Mesenchymal stem cell (in vitro differentiated cells and primary cell): ENCODE measurements around the gene FNDC10.

Experiments
- DNase-seq: peaks from one replicate; pipeline ENCODE4 v3.0.0-alpha.2; 2013
- H2AFZ ChIP-seq: one replicate; pipeline ENCODE4 v1.6.1; 2013; ENCODE audit warnings: low read depth, mild to moderate bottlenecking, control low read depth, inconsistent platforms, low read length, moderate library complexity
- H2AK5ac ChIP-seq: 2 replicates; pipeline ENCODE4 v1.6.1; 2013; ENCODE audit warnings: low read length, moderate library complexity, mild to moderate bottlenecking, inconsistent platforms; ENCODE audit not compliant: severe bottlenecking
- H2BK120ac ChIP-seq: one replicate; pipeline ENCODE4 v1.6.1; 2013; ENCODE audit warnings: low read depth, mild to moderate bottlenecking, inconsistent platforms, low read length, moderate library complexity
- H2BK12ac ChIP-seq, 2 experiments: one replicate each; pipeline ENCODE4 v1.6.1; 2013; ENCODE audit warnings: inconsistent platforms in 2 of 2, low read length in 2 of 2, mild to moderate bottlenecking in 2 of 2, moderate library complexity in 2 of 2, control low read depth in 1 of 2
- H2BK15ac ChIP-seq: one replicate; pipeline ENCODE4 v1.6.1; 2013; ENCODE audit warnings: mild to moderate bottlenecking, low read depth, inconsistent platforms; ENCODE audit not compliant: poor library complexity, severe bottlenecking
- H2BK5ac ChIP-seq: 2 replicates; pipeline ENCODE4 v1.6.1; 2013; ENCODE audit warnings: low read depth, mild to moderate bottlenecking, low read length, control low read depth, inconsistent platforms; ENCODE audit not compliant: poor library complexity, severe bottlenecking
- H3K14ac ChIP-seq, 2 experiments: one replicate each; pipeline ENCODE4 v1.6.1; 2013; ENCODE audit warnings: inconsistent platforms in 2 of 2, low read length in 2 of 2, control low read depth in 1 of 2, mild to moderate bottlenecking in 1 of 2, moderate library complexity in 1 of 2
- H3K18ac ChIP-seq, 2 experiments: one replicate each; pipeline ENCODE4 v1.6.1; 2013; ENCODE audit warnings: inconsistent platforms in 2 of 2, low read length in 2 of 2, control low read depth in 1 of 2, low read depth in 1 of 2, mild to moderate bottlenecking in 1 of 2
- H3K23ac ChIP-seq, 2 experiments: one replicate each; pipeline ENCODE4 v1.6.1; 2013; ENCODE audit warnings: inconsistent platforms in 2 of 2, low read length in 2 of 2, mild to moderate bottlenecking in 2 of 2, moderate library complexity in 2 of 2, control low read depth in 1 of 2
- H3K27ac ChIP-seq: 2 replicates; pipeline ENCODE4 v1.5.1; 2013; ENCODE audit warnings: mild to moderate bottlenecking, moderate library complexity, low read length, control low read depth, inconsistent platforms; ENCODE audit not compliant: poor library complexity, severe bottlenecking
- H3K27me3 ChIP-seq, 2 experiments: 2 replicates each; pipeline versions ENCODE4 v1.6.1 to v1.7.0; 2013; ENCODE audit warnings: low read length in 2 of 2, mild to moderate bottlenecking in 2 of 2, moderate library complexity in 2 of 2, control low read depth in 1 of 2, inconsistent platforms in 1 of 2; ENCODE audit not compliant: control insufficient read depth in 1 of 2, insufficient read depth in 1 of 2
- H3K36me3 ChIP-seq, 2 experiments: 2 replicates each; pipeline versions ENCODE4 v1.6.1 to v1.7.0; 2013; ENCODE audit warnings: low read length in 2 of 2, control low read depth in 1 of 2, inconsistent platforms in 1 of 2, low read depth in 1 of 2, mild to moderate bottlenecking in 1 of 2; ENCODE audit not compliant: insufficient read depth in 2 of 2, control insufficient read depth in 1 of 2
- H3K4ac ChIP-seq, 2 experiments: one replicate each; pipeline ENCODE4 v1.6.1; 2013; ENCODE audit warnings: inconsistent platforms in 2 of 2, low read length in 2 of 2, mild to moderate bottlenecking in 2 of 2, moderate library complexity in 2 of 2, control low read depth in 1 of 2, low read depth in 1 of 2
- H3K4me1 ChIP-seq: 2 replicates; pipeline ENCODE4 v1.6.1; 2013; ENCODE audit warnings: low read depth, low read length, control low read depth; ENCODE audit not compliant: control insufficient read depth, insufficient read depth
- H3K4me2 ChIP-seq: 2 replicates; pipeline ENCODE4 v1.6.1; 2013; ENCODE audit warnings: low read length, mild to moderate bottlenecking, inconsistent platforms; ENCODE audit not compliant: poor library complexity, severe bottlenecking
- H3K4me3 ChIP-seq, 2 experiments: 2 replicates each; pipeline versions ENCODE4 v1.5.1 to v1.7.0; 2013; ENCODE audit warnings: low read length in 2 of 2, mild to moderate bottlenecking in 2 of 2, control low read depth in 1 of 2, low read depth in 1 of 2; ENCODE audit not compliant: insufficient read depth in 1 of 2
- H3K79me1 ChIP-seq: replicated peaks from 2 replicates; pipeline ENCODE4 v1.6.1; 2013; ENCODE audit warnings: mild to moderate bottlenecking, control low read depth, low read length, inconsistent platforms; ENCODE audit not compliant: poor library complexity, severe bottlenecking
- H3K9ac ChIP-seq: 2 replicates; pipeline ENCODE4 v1.7.0; 2013; ENCODE audit warnings: mild to moderate bottlenecking, low read length, moderate library complexity
- H3K9me3 ChIP-seq: 2 replicates; pipeline ENCODE4 v1.7.0; 2013; ENCODE audit warnings: mild to moderate bottlenecking, low read length; ENCODE audit not compliant: control insufficient read depth
- H4K8ac ChIP-seq: one replicate; pipeline ENCODE4 v1.6.1; 2013; ENCODE audit warnings: inconsistent platforms, mild to moderate bottlenecking, low read length, moderate library complexity
- H4K91ac ChIP-seq: one replicate; pipeline ENCODE4 v1.6.1; 2013; ENCODE audit warnings: mild to moderate bottlenecking, low read length, inconsistent platforms
- WGBS: methylation state at CpG from one replicate; pipeline ENCODE4 v1.1.7; 2013; ENCODE audit warnings: mixed read lengths; 5-methylcytosine and 5-hydroxymethylcytosine counted together

Gene FNDC10

DNA sequence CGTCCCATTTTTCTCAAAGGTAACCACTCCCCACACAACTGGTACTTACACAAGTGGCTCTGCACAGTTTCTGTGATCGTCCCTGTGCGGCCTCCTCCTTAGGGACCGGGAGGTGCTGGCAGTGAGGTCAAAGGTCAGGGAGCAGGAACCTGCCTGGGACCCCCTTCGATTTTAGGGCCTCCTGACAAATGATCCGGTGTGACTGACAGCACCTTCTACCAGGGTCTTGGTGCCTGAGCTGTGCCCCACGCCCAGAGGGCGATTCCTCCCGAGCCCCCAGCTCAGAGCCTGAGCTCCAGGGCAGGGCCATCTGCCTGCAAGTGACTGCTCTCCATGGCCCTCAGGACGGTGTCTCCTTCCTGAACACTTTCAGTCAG is 47.7 kb downstream of the FNDC10 start:
- Histone ChIP-seq H2BK5ac (no peak overlapping the region), H4K8ac (peak overlapping the region; percentile 7), H3K36me3 (peaks cover 10 to 51% of the 10 kb centered on the region in 2 experiments), H4K91ac (no peak overlapping the region), H3K4me2 (peak overlapping the region; percentile 29), H2BK120ac (no peak overlapping the region), H3K14ac (no peak overlapping the region), H3K9ac (peak overlapping the region; percentile 64), H3K4me1 (peaks cover 37% of the 10 kb centered on the region), H3K27ac (no peak overlapping the region), H3K18ac (no peak overlapping the region), H3K79me1 (peaks cover 39% of the 10 kb centered on the region), H3K4ac (no peak overlapping the region), H3K27me3 (no peaks in the 10 kb centered on the region), H2AFZ (no peak overlapping the region), H2BK12ac (no peak overlapping the region), H3K9me3 (no peaks in the 10 kb centered on the region), H2BK15ac (no peak overlapping the region), H3K23ac (peak overlapping the region in 1 of 2 experiments; percentile 51), H3K4me3 (no peak overlapping the region), H2AK5ac (peak overlapping the region; percentile 27)
- DNase-seq: no peak
- WGBS: 92% methylated on average over 10 of the region's 10 CpGs

DNA sequence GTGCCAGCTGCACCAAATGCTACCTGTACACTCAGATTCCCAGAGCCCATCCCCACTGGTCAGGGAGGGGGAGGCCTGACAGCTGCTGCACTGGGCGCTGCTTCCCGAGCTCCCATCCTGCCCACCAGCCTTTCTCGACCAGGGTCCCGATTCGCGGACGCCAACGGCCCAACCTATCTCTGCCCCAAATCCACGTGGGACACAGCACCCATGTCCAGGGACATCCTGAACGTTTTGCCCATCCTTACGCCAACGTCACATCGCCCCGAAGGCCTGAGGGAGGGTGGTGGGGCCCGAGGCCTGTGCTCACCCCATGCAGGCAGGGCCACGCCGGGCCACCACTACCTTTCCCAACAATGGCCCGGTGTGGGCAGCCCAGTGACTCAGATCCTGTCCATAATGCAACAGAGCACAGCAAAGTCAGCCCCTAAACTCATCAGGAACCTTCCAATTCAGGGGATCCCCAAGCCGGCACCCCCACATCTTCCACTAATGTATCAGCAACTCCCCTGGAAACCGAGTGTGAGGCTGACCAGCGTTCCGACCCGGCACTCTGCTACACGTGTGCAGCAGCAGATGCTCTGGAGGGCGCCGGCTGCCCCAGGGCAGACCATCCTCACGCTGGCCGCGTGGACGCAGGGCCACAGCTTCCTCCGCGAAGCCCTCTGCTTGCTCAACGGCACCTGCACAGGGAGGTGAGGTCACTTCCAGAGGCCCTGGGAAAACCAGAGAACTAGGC is 48.2 kb downstream of the FNDC10 start:
- no peak overlapping the region for H2AFZ ChIP-seq
- WGBS: 93% methylated on average over 33 of the region's 33 CpGs
- H3K9ac ChIP-seq: peak overlapping the region; percentile 64
- peak overlapping the region; percentile 50 for H4K8ac ChIP-seq
- H3K4me2 ChIP-seq: no peak overlapping the region
- DNase-seq: no peak
- H3K4me1 ChIP-seq: peaks cover 37% of the 10 kb centered on the region
- no peak overlapping the region for H2BK5ac ChIP-seq
- no peak overlapping the region for H2BK12ac ChIP-seq
- H2AK5ac ChIP-seq: no peak overlapping the region
- no peak overlapping the region for H3K4ac ChIP-seq
- H3K27ac ChIP-seq: no peak overlapping the region
- no peak overlapping the region for H3K23ac ChIP-seq
- H3K79me1 ChIP-seq: peaks cover 37% of the 10 kb centered on the region
- H3K14ac ChIP-seq: no peak overlapping the region
- no peak overlapping the region for H3K18ac ChIP-seq
- no peak overlapping the region for H2BK15ac ChIP-seq
- no peak overlapping the region for H2BK120ac ChIP-seq
- H3K36me3 ChIP-seq: peaks cover 9 to 52% of the 10 kb centered on the region in 2 experiments
- peak overlapping the region; percentile 47 for H4K91ac ChIP-seq
- no peak overlapping the region for H3K4me3 ChIP-seq
- H3K9me3 ChIP-seq: no peaks in the 10 kb centered on the region
- no peaks in the 10 kb centered on the region for H3K27me3 ChIP-seq

DNA sequence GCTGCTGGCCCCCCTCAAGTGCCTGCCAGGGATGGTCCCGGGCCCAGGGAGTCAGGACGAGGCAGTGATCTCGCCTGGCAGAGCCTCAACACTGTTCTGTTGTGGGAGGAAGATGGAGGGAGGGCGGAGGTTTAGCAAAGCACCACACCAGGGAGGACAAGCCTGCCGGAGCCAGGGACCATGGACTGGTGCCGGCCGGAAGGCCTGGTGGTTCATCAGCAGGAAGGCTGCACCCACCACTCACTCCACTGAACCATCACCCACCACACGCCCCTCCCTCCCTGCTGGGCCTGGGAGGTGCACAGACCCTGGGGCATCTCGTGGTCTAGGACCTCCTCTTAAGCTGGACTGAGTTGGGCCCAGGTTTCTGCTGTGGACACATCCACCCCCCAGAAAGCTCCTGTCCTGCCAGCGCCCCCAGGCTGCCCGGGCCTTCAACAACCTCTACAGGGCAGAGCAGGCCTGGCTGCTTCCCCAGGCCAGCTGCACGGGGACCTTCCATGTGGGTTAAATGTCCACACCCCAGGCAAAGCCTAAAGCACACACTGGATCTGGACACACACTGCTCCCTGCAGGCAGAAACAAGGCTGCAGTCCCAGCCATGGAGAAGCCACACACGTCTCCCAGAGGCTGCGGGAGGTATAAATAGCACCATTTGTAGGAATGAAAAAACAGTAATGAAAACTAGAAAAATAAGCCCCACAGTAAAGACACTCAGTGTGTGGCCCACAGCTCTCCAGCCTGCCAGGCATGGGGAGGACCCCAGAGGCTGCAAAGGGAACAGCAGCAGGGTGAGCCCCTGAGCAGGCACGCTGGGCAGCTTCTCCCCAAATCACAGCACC is 49.1 kb downstream of the FNDC10 start:
- no peak overlapping the region for H3K4ac ChIP-seq
- H4K91ac ChIP-seq: no peak overlapping the region
- peaks cover 35% of the 10 kb centered on the region for H3K4me1 ChIP-seq
- H3K4me3 ChIP-seq: no peak overlapping the region
- H2AFZ ChIP-seq: no peak overlapping the region
- DNase-seq: peak; percentile 57
- WGBS: 90% methylated on average over 8 of the region's 15 CpGs
- no peak overlapping the region for H3K27ac ChIP-seq
- H2AK5ac ChIP-seq: no peak overlapping the region
- H3K36me3 ChIP-seq: peaks cover 6 to 56% of the 10 kb centered on the region in 2 experiments
- no peak overlapping the region for H4K8ac ChIP-seq
- H3K79me1 ChIP-seq: peaks cover 38% of the 10 kb centered on the region
- peak overlapping the region; percentile 64 for H3K9ac ChIP-seq
- H2BK120ac ChIP-seq: no peak overlapping the region
- H2BK5ac ChIP-seq: no peak overlapping the region
- no peak overlapping the region for H3K18ac ChIP-seq
- H3K14ac ChIP-seq: no peak overlapping the region
- no peak overlapping the region for H3K23ac ChIP-seq
- no peaks in the 10 kb centered on the region for H3K9me3 ChIP-seq
- H2BK12ac ChIP-seq: no peak overlapping the region
- no peaks in the 10 kb centered on the region for H3K27me3 ChIP-seq
- no peak overlapping the region for H2BK15ac ChIP-seq
- H3K4me2 ChIP-seq: no peak overlapping the region

DNA sequence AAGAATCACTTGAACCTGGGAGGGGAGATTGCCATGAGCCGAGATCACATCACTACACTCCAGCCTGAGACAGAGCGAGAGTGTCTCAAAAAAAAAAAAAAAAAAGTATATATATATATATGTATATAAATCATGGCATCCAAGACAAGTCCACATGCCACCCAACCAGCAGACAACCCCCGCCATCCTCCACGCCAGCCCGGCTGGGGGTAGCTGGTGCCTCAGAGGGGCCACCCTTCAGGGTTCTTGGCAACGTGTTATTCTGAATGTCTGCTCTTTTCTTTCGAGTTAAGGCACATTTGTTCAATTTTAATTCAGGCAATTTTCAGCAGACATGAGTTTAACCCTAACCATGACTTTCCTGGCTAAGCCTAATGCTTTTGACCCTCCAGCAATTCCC is 49.8 kb downstream of the FNDC10 start:
- no peak overlapping the region for H2AK5ac ChIP-seq
- H2BK5ac ChIP-seq: no peak overlapping the region
- peaks cover 37% of the 10 kb centered on the region for H3K79me1 ChIP-seq
- no peak overlapping the region for H2BK15ac ChIP-seq
- H4K8ac ChIP-seq: no peak overlapping the region
- peak overlapping the region; percentile 64 for H3K9ac ChIP-seq
- no peak overlapping the region for H2AFZ ChIP-seq
- DNase-seq: no peak
- H3K18ac ChIP-seq: no peak overlapping the region
- no peak overlapping the region for H3K4ac ChIP-seq
- peaks cover 2 to 54% of the 10 kb centered on the region in 2 experiments for H3K36me3 ChIP-seq
- no peaks in the 10 kb centered on the region for H3K27me3 ChIP-seq
- 97% methylated on average over 5 of the region's 7 CpGs for WGBS
- H3K14ac ChIP-seq: no peak overlapping the region
- no peak overlapping the region for H3K23ac ChIP-seq
- H3K4me1 ChIP-seq: peaks cover 33% of the 10 kb centered on the region
- H4K91ac ChIP-seq: no peak overlapping the region
- H3K4me2 ChIP-seq: no peak overlapping the region
- no peak overlapping the region for H2BK120ac ChIP-seq
- H2BK12ac ChIP-seq: no peak overlapping the region
- no peaks in the 10 kb centered on the region for H3K9me3 ChIP-seq
- no peak overlapping the region for H3K4me3 ChIP-seq
- no peak overlapping the region for H3K27ac ChIP-seq
